ENCODE data around the gene KCND2.

DNA sequence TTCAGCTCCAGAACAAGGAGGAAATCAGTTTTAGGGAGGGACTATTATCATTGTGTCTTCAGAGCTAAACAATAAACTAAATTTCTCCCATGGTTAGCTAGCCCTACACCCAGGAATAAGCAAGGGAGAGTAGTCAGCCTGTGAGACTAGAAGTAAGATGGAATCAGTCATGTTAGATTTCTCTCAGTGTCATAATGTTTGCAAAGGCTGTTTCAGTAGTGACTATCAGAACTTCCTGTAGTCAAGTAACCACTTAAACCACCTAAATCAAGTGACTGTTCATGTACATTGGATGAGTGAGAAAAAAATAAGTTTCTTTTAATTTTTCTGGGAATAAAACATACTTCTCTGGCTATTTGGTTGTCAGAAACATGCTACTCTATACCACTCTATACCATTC lies 121.6 kb downstream of the KCND2 start:
- TF ChIP-seq, protein P1, sequence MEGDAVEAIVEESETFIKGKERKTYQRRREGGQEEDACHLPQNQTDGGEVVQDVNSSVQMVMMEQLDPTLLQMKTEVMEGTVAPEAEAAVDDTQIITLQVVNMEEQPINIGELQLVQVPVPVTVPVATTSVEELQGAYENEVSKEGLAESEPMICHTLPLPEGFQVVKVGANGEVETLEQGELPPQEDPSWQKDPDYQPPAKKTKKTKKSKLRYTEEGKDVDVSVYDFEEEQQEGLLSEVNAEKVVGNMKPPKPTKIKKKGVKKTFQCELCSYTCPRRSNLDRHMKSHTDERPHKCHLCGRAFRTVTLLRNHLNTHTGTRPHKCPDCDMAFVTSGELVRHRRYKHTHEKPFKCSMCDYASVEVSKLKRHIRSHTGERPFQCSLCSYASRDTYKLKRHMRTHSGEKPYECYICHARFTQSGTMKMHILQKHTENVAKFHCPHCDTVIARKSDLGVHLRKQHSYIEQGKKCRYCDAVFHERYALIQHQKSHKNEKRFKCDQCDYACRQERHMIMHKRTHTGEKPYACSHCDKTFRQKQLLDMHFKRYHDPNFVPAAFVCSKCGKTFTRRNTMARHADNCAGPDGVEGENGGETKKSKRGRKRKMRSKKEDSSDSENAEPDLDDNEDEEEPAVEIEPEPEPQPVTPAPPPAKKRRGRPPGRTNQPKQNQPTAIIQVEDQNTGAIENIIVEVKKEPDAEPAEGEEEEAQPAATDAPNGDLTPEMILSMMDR (IDR thresholded peaks at IDR 0.05 in 4 of 5, conservative IDR thresholded peaks at IDR 0.05 in 1 of 5), result no peak
- TF ChIP-seq POLR2A (IDR thresholded peaks at IDR 0.05), result no peak

Data from gastrocnemius medialis (tissue), 4 donors.